ENCODE results near the gene TRAF3IP1. TPM values are rescaled to one million over a fixed set of nuclear protein-coding genes. Genes with fewer than 3 reads are reported as not detected.

Gene TRAF3IP1
- polyA plus RNA-seq, 2 donors: 3.2 to 4.8 TPM

GRCh38 chr2:238345297-238345968, 25.1 kb downstream of the TRAF3IP1 start:
- 86 to 91% methylated on average over 16 of the region's 16 CpGs for WGBS, 2 donors
- peaks cover 0 to 4% of the 10 kb centered on the region in 2 donors for H3K4me1 ChIP-seq (ENCODE audit: control insufficient read depth in 2 of 2, insufficient read depth in 2 of 2, low read length in 1 of 2)
- no peaks in the 10 kb centered on the region for H3K27me3 ChIP-seq (ENCODE audit: control insufficient read depth in 1 of 2, insufficient read depth in 2 of 2, low read length in 2 of 2)
- H3K27ac ChIP-seq (ENCODE audit: low read depth in 2 of 2, low read length in 1 of 2): no peak overlapping the region
- no peaks in the 10 kb centered on the region for H3K9me3 ChIP-seq (ENCODE audit: control insufficient read depth in 2 of 2, insufficient read depth in 1 of 2, low read depth in 1 of 2, low read length in 1 of 2)
- H3K36me3 ChIP-seq (ENCODE audit: control insufficient read depth in 2 of 2, insufficient read depth in 2 of 2, low read length in 1 of 2): peaks cover 3 to 11% of the 10 kb centered on the region in 2 donors
- H3K4me3 ChIP-seq (ENCODE audit: low read depth in 1 of 2, low read length in 2 of 2): no peak overlapping the region

GRCh38 chr2:238346544-238346943, 26.2 kb downstream of the TRAF3IP1 start:
- 84 to 87% methylated on average over 12 of the region's 12 CpGs for WGBS, 2 donors
- H3K9me3 ChIP-seq (ENCODE audit: control insufficient read depth in 2 of 2, insufficient read depth in 1 of 2, low read depth in 1 of 2, low read length in 1 of 2): no peaks in the 10 kb centered on the region
- H3K4me3 ChIP-seq (ENCODE audit: low read depth in 1 of 2, low read length in 2 of 2): no peak overlapping the region
- no peak overlapping the region for H3K27ac ChIP-seq (ENCODE audit: low read depth in 2 of 2, low read length in 1 of 2)
- peaks cover 0 to 4% of the 10 kb centered on the region in 2 donors for H3K4me1 ChIP-seq (ENCODE audit: control insufficient read depth in 2 of 2, insufficient read depth in 2 of 2, low read length in 1 of 2)
- peaks cover 4 to 15% of the 10 kb centered on the region in 2 donors for H3K36me3 ChIP-seq (ENCODE audit: control insufficient read depth in 2 of 2, insufficient read depth in 2 of 2, low read length in 1 of 2)
- H3K27me3 ChIP-seq (ENCODE audit: control insufficient read depth in 1 of 2, insufficient read depth in 2 of 2, low read length in 2 of 2): no peaks in the 10 kb centered on the region

GRCh38 chr2:238350150-238350897, 30.0 kb downstream of the TRAF3IP1 start:
- Histone ChIP-seq H3K4me3 (ENCODE audit: low read depth in 1 of 2, low read length in 2 of 2) (no peak overlapping the region), H3K9me3 (ENCODE audit: control insufficient read depth in 2 of 2, insufficient read depth in 1 of 2, low read depth in 1 of 2, low read length in 1 of 2) (no peaks in the 10 kb centered on the region), H3K27me3 (ENCODE audit: control insufficient read depth in 1 of 2, insufficient read depth in 2 of 2, low read length in 2 of 2) (no peaks in the 10 kb centered on the region), H3K36me3 (ENCODE audit: control insufficient read depth in 2 of 2, insufficient read depth in 2 of 2, low read length in 1 of 2) (peaks cover 9 to 26% of the 10 kb centered on the region in 2 donors), H3K4me1 (ENCODE audit: control insufficient read depth in 2 of 2, insufficient read depth in 2 of 2, low read length in 1 of 2) (no peaks in the 10 kb centered on the region), H3K27ac (ENCODE audit: low read depth in 2 of 2, low read length in 1 of 2) (no peak overlapping the region)
- 94% methylated on average over 18 of the region's 18 CpGs for WGBS, 2 donors

GRCh38 chr2:238351315-238351714, 31.0 kb downstream of the TRAF3IP1 start:
- H3K27me3 ChIP-seq (ENCODE audit: control insufficient read depth in 1 of 2, insufficient read depth in 2 of 2, low read length in 2 of 2): no peaks in the 10 kb centered on the region
- peaks cover 9 to 20% of the 10 kb centered on the region in 2 donors for H3K36me3 ChIP-seq (ENCODE audit: control insufficient read depth in 2 of 2, insufficient read depth in 2 of 2, low read length in 1 of 2)
- H3K9me3 ChIP-seq (ENCODE audit: control insufficient read depth in 2 of 2, insufficient read depth in 1 of 2, low read depth in 1 of 2, low read length in 1 of 2): no peaks in the 10 kb centered on the region
- 87% methylated on average over 15 of the region's 15 CpGs for WGBS, 2 donors
- no peaks in the 10 kb centered on the region for H3K4me1 ChIP-seq (ENCODE audit: control insufficient read depth in 2 of 2, insufficient read depth in 2 of 2, low read length in 1 of 2)
- H3K27ac ChIP-seq (ENCODE audit: low read depth in 2 of 2, low read length in 1 of 2): no peak overlapping the region
- no peak overlapping the region for H3K4me3 ChIP-seq (ENCODE audit: low read depth in 1 of 2, low read length in 2 of 2)

GRCh38 chr2:238352361-238352760, 32.0 kb downstream of the TRAF3IP1 start:
- Histone ChIP-seq H3K27ac (ENCODE audit: low read depth in 2 of 2, low read length in 1 of 2) (no peak overlapping the region), H3K4me3 (ENCODE audit: low read depth in 1 of 2, low read length in 2 of 2) (no peak overlapping the region), H3K9me3 (ENCODE audit: control insufficient read depth in 2 of 2, insufficient read depth in 1 of 2, low read depth in 1 of 2, low read length in 1 of 2) (no peaks in the 10 kb centered on the region), H3K27me3 (ENCODE audit: control insufficient read depth in 1 of 2, insufficient read depth in 2 of 2, low read length in 2 of 2) (no peaks in the 10 kb centered on the region), H3K4me1 (ENCODE audit: control insufficient read depth in 2 of 2, insufficient read depth in 2 of 2, low read length in 1 of 2) (no peaks in the 10 kb centered on the region), H3K36me3 (ENCODE audit: control insufficient read depth in 2 of 2, insufficient read depth in 2 of 2, low read length in 1 of 2) (peaks cover 9 to 19% of the 10 kb centered on the region in 2 donors)
- WGBS, 2 donors: 89 to 93% methylated on average over 9 of the region's 9 CpGs

GRCh38 chr2:238358769-238359168, 38.5 kb downstream of the TRAF3IP1 start:
- H3K9me3 ChIP-seq (ENCODE audit: control insufficient read depth in 2 of 2, insufficient read depth in 1 of 2, low read depth in 1 of 2, low read length in 1 of 2): no peaks in the 10 kb centered on the region
- no peaks in the 10 kb centered on the region for H3K27me3 ChIP-seq (ENCODE audit: control insufficient read depth in 1 of 2, insufficient read depth in 2 of 2, low read length in 2 of 2)
- no peak overlapping the region for H3K27ac ChIP-seq (ENCODE audit: low read depth in 2 of 2, low read length in 1 of 2)
- WGBS, 2 donors: 93 to 97% methylated on average over 3 of the region's 3 CpGs
- no peak overlapping the region for H3K4me3 ChIP-seq (ENCODE audit: low read depth in 1 of 2, low read length in 2 of 2)
- H3K4me1 ChIP-seq (ENCODE audit: control insufficient read depth in 2 of 2, insufficient read depth in 2 of 2, low read length in 1 of 2): no peaks in the 10 kb centered on the region
- H3K36me3 ChIP-seq (ENCODE audit: control insufficient read depth in 2 of 2, insufficient read depth in 2 of 2, low read length in 1 of 2): peaks cover 3 to 5% of the 10 kb centered on the region in 2 donors

GRCh38 chr2:238359403-238359802, 39.1 kb downstream of the TRAF3IP1 start:
- Histone ChIP-seq H3K36me3 (ENCODE audit: control insufficient read depth in 2 of 2, insufficient read depth in 2 of 2, low read length in 1 of 2) (peaks cover 3 to 5% of the 10 kb centered on the region in 2 donors), H3K9me3 (ENCODE audit: control insufficient read depth in 2 of 2, insufficient read depth in 1 of 2, low read depth in 1 of 2, low read length in 1 of 2) (no peaks in the 10 kb centered on the region), H3K4me1 (ENCODE audit: control insufficient read depth in 2 of 2, insufficient read depth in 2 of 2, low read length in 1 of 2) (no peaks in the 10 kb centered on the region), H3K27me3 (ENCODE audit: control insufficient read depth in 1 of 2, insufficient read depth in 2 of 2, low read length in 2 of 2) (no peaks in the 10 kb centered on the region), H3K27ac (ENCODE audit: low read depth in 2 of 2, low read length in 1 of 2) (no peak overlapping the region), H3K4me3 (ENCODE audit: low read depth in 1 of 2, low read length in 2 of 2) (no peak overlapping the region)
- WGBS, 2 donors: 87 to 90% methylated on average over 3 of the region's 3 CpGs

GRCh38 chr2:238361877-238362276, 41.6 kb downstream of the TRAF3IP1 start:
- no peaks in the 10 kb centered on the region for H3K9me3 ChIP-seq (ENCODE audit: control insufficient read depth in 2 of 2, insufficient read depth in 1 of 2, low read depth in 1 of 2, low read length in 1 of 2)
- H3K27me3 ChIP-seq (ENCODE audit: control insufficient read depth in 1 of 2, insufficient read depth in 2 of 2, low read length in 2 of 2): no peaks in the 10 kb centered on the region
- WGBS, 2 donors: 88 to 91% methylated on average over 9 of the region's 9 CpGs
- H3K4me1 ChIP-seq (ENCODE audit: control insufficient read depth in 2 of 2, insufficient read depth in 2 of 2, low read length in 1 of 2): no peaks in the 10 kb centered on the region
- no peak overlapping the region for H3K27ac ChIP-seq (ENCODE audit: low read depth in 2 of 2, low read length in 1 of 2)
- no peak overlapping the region for H3K4me3 ChIP-seq (ENCODE audit: low read depth in 1 of 2, low read length in 2 of 2)
- peaks cover 0 to 5% of the 10 kb centered on the region in 2 donors for H3K36me3 ChIP-seq (ENCODE audit: control insufficient read depth in 2 of 2, insufficient read depth in 2 of 2, low read length in 1 of 2)

GRCh38 chr2:238362626-238363025, 42.3 kb downstream of the TRAF3IP1 start:
- Histone ChIP-seq H3K36me3 (ENCODE audit: control insufficient read depth in 2 of 2, insufficient read depth in 2 of 2, low read length in 1 of 2) (peaks cover 0 to 5% of the 10 kb centered on the region in 2 donors), H3K27me3 (ENCODE audit: control insufficient read depth in 1 of 2, insufficient read depth in 2 of 2, low read length in 2 of 2) (no peaks in the 10 kb centered on the region), H3K9me3 (ENCODE audit: control insufficient read depth in 2 of 2, insufficient read depth in 1 of 2, low read depth in 1 of 2, low read length in 1 of 2) (no peaks in the 10 kb centered on the region), H3K4me3 (ENCODE audit: low read depth in 1 of 2, low read length in 2 of 2) (no peak overlapping the region), H3K4me1 (ENCODE audit: control insufficient read depth in 2 of 2, insufficient read depth in 2 of 2, low read length in 1 of 2) (no peaks in the 10 kb centered on the region), H3K27ac (ENCODE audit: low read depth in 2 of 2, low read length in 1 of 2) (no peak overlapping the region)
- WGBS, 2 donors: 72 to 76% methylated on average over 7 of the region's 7 CpGs

Data from esophagus (tissue), 2 donors.